Esophagus squamous epithelium (tissue), 4 donors: ENCODE results near the gene TOMM22.
A peak's percentile ranks its signal among the peaks of the same experiment; 100 is the strongest.

Source experiments
- CTCF ChIP-seq, 6 experiments: fragments of 450-650 bp in 4 of 6; fragments of 200-600 bp in 2 of 6; sonication (generic) in 2 of 6; IDR thresholded peaks; one replicate each; pipeline ENCODE4 v1.5.1; 2016 to 2019; ENCODE audit warnings: antibody characterized with exemption in 6 of 6, mild to moderate bottlenecking in 4 of 6, moderate library complexity in 4 of 6
- POLR2A ChIP-seq, 4 donors: fragments of 450-650 bp; IDR thresholded peaks; one replicate each; pipeline ENCODE4 v1.6.1; 2017; ENCODE audit warnings: antibody characterized with exemption in 4 of 4, mild to moderate bottlenecking in 4 of 4, moderate library complexity in 3 of 4

DNA sequence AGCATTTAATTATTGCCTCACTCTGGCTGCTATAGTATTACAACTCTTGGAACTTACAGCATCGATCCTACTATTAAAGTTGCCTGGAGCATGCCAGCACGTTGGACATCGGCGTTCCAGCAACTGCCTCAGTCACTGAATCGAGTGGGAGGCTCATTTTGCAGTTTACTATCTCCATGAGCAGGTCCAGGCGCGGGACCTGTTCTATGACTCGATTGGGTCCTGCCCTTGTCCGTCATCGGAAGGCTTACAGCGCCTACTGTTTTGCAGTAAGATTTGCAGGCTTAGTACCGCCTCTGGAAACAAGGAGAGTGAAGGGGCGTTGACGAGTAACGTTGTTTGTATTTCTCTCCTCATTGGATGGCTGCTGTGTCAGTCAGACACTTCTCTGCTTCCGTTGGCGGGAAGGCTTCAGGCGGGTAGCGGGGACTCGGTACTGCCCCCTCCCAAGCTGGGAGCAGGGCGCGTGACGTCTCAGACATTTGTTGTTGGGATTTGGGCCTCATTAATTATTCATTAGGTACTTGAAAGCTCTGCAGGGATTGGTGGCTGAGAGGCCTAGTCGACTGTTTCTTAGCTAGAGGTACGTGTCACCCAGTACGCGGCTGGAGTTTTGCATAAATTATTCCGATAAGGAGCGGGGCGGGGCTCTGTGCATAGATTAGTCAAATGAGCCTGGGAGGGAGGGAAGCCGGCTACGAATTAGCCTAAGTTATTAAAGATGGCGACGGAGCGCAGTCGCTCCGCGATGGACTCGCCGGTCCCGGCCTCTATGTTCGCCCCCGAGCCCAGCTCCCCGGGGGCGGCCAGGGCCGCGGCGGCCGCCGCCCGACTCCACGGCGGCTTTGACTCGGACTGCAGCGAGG lies 23.7 kb downstream of the TOMM22 start, which contains the start of gene GTPBP1:
- peak in 2 of 6 experiments; percentile 4 to 12 for TF ChIP-seq CTCF (IDR thresholded peaks at IDR 0.05)
- TF ChIP-seq POLR2A (IDR thresholded peaks at IDR 0.05): peak in 3 of 4 donors; percentile 88 to 99 (median 97)
